Trophoblast cell (in vitro differentiated cells and primary cell): ENCODE data around the gene HRNR.

Experiments
- DNase-seq, 2 donors: peaks; one replicate each; pipeline ENCODE4 v3.0.0-alpha.2; 2016
- H2AFZ ChIP-seq: 2 replicates; pipeline ENCODE4 v1.6.1; 2013; ENCODE audit warnings: low read length, moderate library complexity, mild to moderate bottlenecking; ENCODE audit not compliant: insufficient read depth, poor library complexity
- H2AK5ac ChIP-seq: 2 replicates; pipeline ENCODE4 v1.6.1; 2013; ENCODE audit warnings: mild to moderate bottlenecking, low read length
- H2BK120ac ChIP-seq: 2 replicates; pipeline ENCODE4 v1.6.1; 2013; ENCODE audit warnings: low read length, mild to moderate bottlenecking, moderate library complexity; ENCODE audit not compliant: insufficient read depth, poor library complexity
- H2BK12ac ChIP-seq: 2 replicates; pipeline ENCODE4 v1.6.1; 2013; ENCODE audit warnings: mild to moderate bottlenecking, low read length, moderate library complexity
- H2BK5ac ChIP-seq: 2 replicates; pipeline ENCODE4 v1.6.1; 2013; ENCODE audit warnings: low read length, low read depth, moderate library complexity, mild to moderate bottlenecking; ENCODE audit not compliant: poor library complexity
- H3K14ac ChIP-seq: 2 replicates; pipeline ENCODE4 v1.6.1; 2013; ENCODE audit warnings: mild to moderate bottlenecking, low read length
- H3K18ac ChIP-seq: 2 replicates; pipeline ENCODE4 v1.6.1; 2013; ENCODE audit warnings: mild to moderate bottlenecking, low read length
- H3K23ac ChIP-seq: 2 replicates; pipeline ENCODE4 v1.6.1; 2013; ENCODE audit warnings: low read length
- H3K27ac ChIP-seq: 2 replicates; pipeline ENCODE4 v1.5.1; 2013; ENCODE audit warnings: low read depth, mild to moderate bottlenecking, inconsistent platforms, low read length, moderate library complexity
- H3K27me3 ChIP-seq: 2 replicates; pipeline ENCODE4 v1.6.1; 2013; ENCODE audit warnings: inconsistent platforms, mild to moderate bottlenecking, low read length, moderate library complexity; ENCODE audit not compliant: insufficient read depth
- H3K36me3 ChIP-seq, 2 experiments: 1 replicate in 1 of 2; 2 replicates in 1 of 2; pipeline ENCODE4 v1.6.1; 2013; ENCODE audit warnings: low read length in 2 of 2, mild to moderate bottlenecking in 2 of 2, moderate library complexity in 1 of 2; ENCODE audit not compliant: insufficient read depth in 2 of 2, control insufficient read depth in 1 of 2
- H3K4ac ChIP-seq: 2 replicates; pipeline ENCODE4 v1.6.1; 2013; ENCODE audit warnings: low read depth, mild to moderate bottlenecking, low read length, moderate library complexity
- H3K4me1 ChIP-seq, 2 experiments: 1 replicate in 1 of 2; 2 replicates in 1 of 2; pipeline ENCODE4 v1.6.1; 2013; ENCODE audit warnings: low read length in 2 of 2, mild to moderate bottlenecking in 2 of 2, moderate library complexity in 1 of 2; ENCODE audit not compliant: insufficient read depth in 2 of 2, control insufficient read depth in 1 of 2
- H3K4me2 ChIP-seq: 2 replicates; pipeline ENCODE4 v1.6.1; 2013; ENCODE audit warnings: inconsistent platforms, mild to moderate bottlenecking, low read length, moderate library complexity
- H3K4me3 ChIP-seq: 2 replicates; pipeline ENCODE4 v1.5.1; 2013; ENCODE audit warnings: mild to moderate bottlenecking, low read depth, low read length, inconsistent platforms
- H3K79me1 ChIP-seq: one replicate; pipeline ENCODE4 v1.6.1; 2013; ENCODE audit warnings: low read length
- H3K79me2 ChIP-seq: 2 replicates; pipeline ENCODE4 v1.6.1; 2013; ENCODE audit warnings: low read length, mild to moderate bottlenecking; ENCODE audit not compliant: control insufficient read depth, insufficient read depth, poor library complexity
- H3K9ac ChIP-seq: 2 replicates; pipeline ENCODE4 v1.6.1; 2013; ENCODE audit warnings: mild to moderate bottlenecking, low read length
- H3K9me3 ChIP-seq: 2 replicates; pipeline ENCODE4 v1.6.1; 2013; ENCODE audit warnings: low read depth, mild to moderate bottlenecking, control low read depth, inconsistent platforms, low read length; ENCODE audit not compliant: insufficient read depth
- H4K12ac ChIP-seq: 2 replicates; pipeline ENCODE4 v1.6.1; 2013; ENCODE audit warnings: low read depth, mild to moderate bottlenecking, low read length, moderate library complexity
- H4K8ac ChIP-seq: 2 replicates; pipeline ENCODE4 v1.6.1; 2013; ENCODE audit warnings: low read depth, mild to moderate bottlenecking, low read length, moderate library complexity
- H4K91ac ChIP-seq: one replicate; pipeline ENCODE4 v1.6.1; 2013; ENCODE audit warnings: low read depth, mild to moderate bottlenecking, low read length, moderate library complexity
- whole genome bisulfite sequencing: extraction: QIAGEN DNeasy Blood & Tissue Kit; methylation state at CpG from one replicate; pipeline ENCODE4 v1.1.7; 2013; ENCODE audit warnings: missing lambda C conversion rate; ENCODE audit not compliant: insufficient read length, insufficient coverage; ENCODE audit errors: extremely low coverage; 5-methylcytosine and 5-hydroxymethylcytosine counted together

The HRNR gene

DNA sequence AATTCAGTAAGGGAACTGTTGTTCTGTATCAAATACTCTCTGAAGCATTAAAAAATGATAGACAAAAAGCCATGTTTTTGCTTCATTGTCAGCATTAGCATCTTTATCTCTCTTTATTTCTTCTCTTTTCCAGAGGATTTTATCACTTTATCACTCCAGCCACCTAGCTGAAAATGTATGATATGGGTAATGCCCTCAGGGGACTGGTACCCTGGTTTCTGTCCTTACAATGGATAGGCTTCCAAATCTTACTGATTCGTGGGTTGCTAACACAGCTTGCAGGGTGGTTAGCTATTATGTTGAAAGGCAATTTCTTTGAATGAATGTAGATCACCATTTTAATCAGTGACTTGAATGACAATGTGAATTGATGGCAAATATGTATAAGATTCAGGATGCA, 23.3 kb upstream of the HRNR start:
- no peak overlapping the region for H2BK5ac ChIP-seq
- no peak overlapping the region for H2BK120ac ChIP-seq
- no peaks in the 10 kb centered on the region for H3K79me1 ChIP-seq
- H3K9ac ChIP-seq: no peak overlapping the region
- H3K4me2 ChIP-seq: no peak overlapping the region
- no peak overlapping the region for H3K23ac ChIP-seq
- no peak overlapping the region for H3K18ac ChIP-seq
- no peak overlapping the region for H4K8ac ChIP-seq
- H3K4ac ChIP-seq: no peak overlapping the region
- no peak overlapping the region for H2AFZ ChIP-seq
- no peak overlapping the region for H2BK12ac ChIP-seq
- no peak overlapping the region for H4K91ac ChIP-seq
- H3K36me3 ChIP-seq: no peaks in the 10 kb centered on the region
- no peak overlapping the region for H4K12ac ChIP-seq
- H2AK5ac ChIP-seq: no peak overlapping the region
- no peak overlapping the region for H3K27ac ChIP-seq
- no CpG with 5 or more reads among the region's 1 CpG for WGBS
- H3K4me1 ChIP-seq: no peaks in the 10 kb centered on the region
- H3K9me3 ChIP-seq: no peaks in the 10 kb centered on the region
- no peaks in the 10 kb centered on the region for H3K27me3 ChIP-seq
- no peaks in the 10 kb centered on the region for H3K79me2 ChIP-seq
- DNase-seq: peak; percentile 55 to 65
- H3K4me3 ChIP-seq: no peak overlapping the region
- H3K14ac ChIP-seq: no peak overlapping the region

DNA sequence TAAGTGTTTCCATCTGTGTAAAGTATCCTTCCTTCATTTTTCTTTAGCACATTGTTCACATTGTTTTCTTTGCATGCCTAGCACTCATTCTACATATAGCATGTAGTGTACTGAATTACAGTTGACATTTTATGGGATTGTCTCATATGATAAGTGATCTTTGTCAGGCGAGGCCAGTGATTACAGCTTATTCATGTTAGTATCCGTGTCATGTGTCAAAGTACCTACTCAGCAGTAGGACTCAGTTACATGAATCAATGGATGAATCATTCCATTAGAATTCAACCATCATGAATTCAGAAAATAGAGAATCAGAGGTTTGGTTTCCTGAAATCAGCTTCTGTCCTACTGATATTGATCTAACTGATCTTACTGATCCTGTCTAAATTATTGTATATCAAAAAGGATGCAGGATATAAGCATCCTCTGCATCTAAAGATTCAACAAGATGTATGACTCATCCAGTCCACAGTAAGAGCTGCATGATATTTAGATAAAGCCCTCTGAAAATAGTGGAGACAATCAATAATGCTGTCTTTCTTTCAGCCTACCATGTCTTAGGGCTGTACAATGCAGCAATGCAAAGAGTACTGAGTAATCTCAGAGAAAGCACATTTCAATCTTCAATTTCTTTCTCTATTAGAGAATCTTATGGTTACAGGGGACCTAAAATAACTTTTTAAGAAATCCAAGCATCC, 20.7 kb upstream of the HRNR start:
- no peak overlapping the region for H3K4ac ChIP-seq
- H3K4me1 ChIP-seq: no peaks in the 10 kb centered on the region
- no peak for DNase-seq
- H2AFZ ChIP-seq: no peak overlapping the region
- H3K9ac ChIP-seq: no peak overlapping the region
- no peaks in the 10 kb centered on the region for H3K36me3 ChIP-seq
- no peak overlapping the region for H2AK5ac ChIP-seq
- no peak overlapping the region for H4K91ac ChIP-seq
- H2BK12ac ChIP-seq: no peak overlapping the region
- no peak overlapping the region for H3K14ac ChIP-seq
- no peak overlapping the region for H3K18ac ChIP-seq
- no peak overlapping the region for H2BK5ac ChIP-seq
- H4K8ac ChIP-seq: no peak overlapping the region
- no peak overlapping the region for H2BK120ac ChIP-seq
- no peak overlapping the region for H3K23ac ChIP-seq
- H3K4me2 ChIP-seq: no peak overlapping the region
- H3K27me3 ChIP-seq: no peaks in the 10 kb centered on the region
- H3K9me3 ChIP-seq: no peaks in the 10 kb centered on the region
- no peaks in the 10 kb centered on the region for H3K79me1 ChIP-seq
- H4K12ac ChIP-seq: no peak overlapping the region
- WGBS: no CpG with 5 or more reads among the region's 2 CpGs
- no peaks in the 10 kb centered on the region for H3K79me2 ChIP-seq
- H3K27ac ChIP-seq: no peak overlapping the region
- H3K4me3 ChIP-seq: no peak overlapping the region

DNA sequence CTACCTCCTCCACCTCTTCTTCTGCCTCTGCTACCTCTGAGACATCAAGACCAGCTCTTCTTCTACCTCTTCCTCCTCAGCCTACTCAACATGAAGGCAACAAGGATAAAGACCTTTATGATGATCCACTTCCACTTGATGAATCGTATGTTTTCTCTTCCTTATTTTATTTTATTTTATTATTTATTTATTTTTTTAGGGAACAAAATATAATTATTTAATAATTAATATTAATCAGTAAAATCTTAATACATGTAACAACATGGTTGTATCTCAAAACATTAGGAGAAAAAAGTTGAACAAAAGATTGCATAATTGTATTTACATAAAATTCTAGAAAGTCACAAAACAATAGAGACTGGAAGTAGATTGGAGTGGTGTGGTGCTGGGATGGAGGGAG, 13.1 kb upstream of the HRNR start:
- no peak overlapping the region for H4K8ac ChIP-seq
- H2BK12ac ChIP-seq: no peak overlapping the region
- no peak overlapping the region for H3K23ac ChIP-seq
- no peak overlapping the region for H3K14ac ChIP-seq
- H3K9ac ChIP-seq: no peak overlapping the region
- no peak overlapping the region for H4K12ac ChIP-seq
- no peak overlapping the region for H2AFZ ChIP-seq
- no peak overlapping the region for H2AK5ac ChIP-seq
- H2BK5ac ChIP-seq: no peak overlapping the region
- H3K4me3 ChIP-seq: no peak overlapping the region
- H3K27ac ChIP-seq: no peak overlapping the region
- no peaks in the 10 kb centered on the region for H3K9me3 ChIP-seq
- no peaks in the 10 kb centered on the region for H3K36me3 ChIP-seq
- H4K91ac ChIP-seq: no peak overlapping the region
- no peaks in the 10 kb centered on the region for H3K4me1 ChIP-seq
- H3K27me3 ChIP-seq: no peaks in the 10 kb centered on the region
- WGBS: no CpG with 5 or more reads among the region's 1 CpG
- no peaks in the 10 kb centered on the region for H3K79me1 ChIP-seq
- H3K4me2 ChIP-seq: no peak overlapping the region
- no peak overlapping the region for H3K18ac ChIP-seq
- H2BK120ac ChIP-seq: no peak overlapping the region
- no peak for DNase-seq
- H3K79me2 ChIP-seq: no peaks in the 10 kb centered on the region
- no peak overlapping the region for H3K4ac ChIP-seq

DNA sequence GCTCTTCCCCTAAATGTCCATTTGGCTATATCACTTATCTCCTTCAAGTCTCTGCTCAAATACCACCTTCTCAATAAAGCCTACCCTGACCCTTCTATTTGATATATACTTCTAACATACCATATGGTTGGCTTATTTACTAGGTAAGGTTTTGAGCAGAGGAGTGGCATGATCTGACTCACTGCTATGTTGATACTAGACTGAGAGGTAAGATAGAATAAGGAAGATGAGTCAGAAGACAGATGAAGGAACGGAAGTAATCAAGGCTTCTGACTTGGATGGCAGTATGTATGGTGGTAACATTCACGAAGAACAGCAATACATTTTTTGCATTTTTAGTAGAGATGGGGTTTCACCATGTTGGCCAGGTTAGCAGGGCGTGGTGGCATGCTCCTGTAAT, 4.8 kb upstream of the HRNR start:
- no peak overlapping the region for H3K9ac ChIP-seq
- H3K79me1 ChIP-seq: no peaks in the 10 kb centered on the region
- no peak overlapping the region for H4K91ac ChIP-seq
- no peak overlapping the region for H3K18ac ChIP-seq
- H3K4me2 ChIP-seq: no peak overlapping the region
- H3K9me3 ChIP-seq: peaks cover 2% of the 10 kb centered on the region
- H4K12ac ChIP-seq: no peak overlapping the region
- no peak overlapping the region for H3K4me3 ChIP-seq
- no peak overlapping the region for H3K14ac ChIP-seq
- H2BK5ac ChIP-seq: no peak overlapping the region
- no peak overlapping the region for H2AFZ ChIP-seq
- no peaks in the 10 kb centered on the region for H3K36me3 ChIP-seq
- no peak overlapping the region for H3K27ac ChIP-seq
- H3K4me1 ChIP-seq: no peaks in the 10 kb centered on the region
- H3K27me3 ChIP-seq: no peaks in the 10 kb centered on the region
- H2BK12ac ChIP-seq: no peak overlapping the region
- no peak overlapping the region for H2AK5ac ChIP-seq
- H2BK120ac ChIP-seq: no peak overlapping the region
- no peak for DNase-seq
- no peak overlapping the region for H4K8ac ChIP-seq
- no peak overlapping the region for H3K23ac ChIP-seq
- H3K4ac ChIP-seq: no peak overlapping the region
- no peaks in the 10 kb centered on the region for H3K79me2 ChIP-seq
- no CpG with 5 or more reads among the region's 3 CpGs for WGBS
